Adipose tissue (tissue), 3 donors: ENCODE results near the gene TEAD4. TPM values are rescaled to one million over a fixed set of nuclear protein-coding genes. Genes with fewer than 3 reads are reported as not detected.

Experiments
- H3K27ac ChIP-seq: one replicate; pipeline ENCODE4 v1.5.1; 2013; ENCODE audit warnings: low read depth, low read length
- WGBS, 3 donors: extraction: QIAGEN DNeasy Blood & Tissue Kit; methylation state at CpG; one replicate each; pipeline ENCODE4 v1.1.7; 2013; 5-methylcytosine and 5-hydroxymethylcytosine counted together
- polyA plus RNA-seq, 3 donors: library from polyadenylated mRNA; stranded (reverse); fragments of 200-250 nt; gene quantifications; one replicate each; pipeline ENCODE4 v1.2.3, GENCODE V29; 2013
- donor health status: healthy with polysubstance abuse.
- donor health status: Bipolar disorder and iron deficiency.
- donor health status: healthy.

Gene TEAD4
- polyA plus RNA-seq, 3 donors: 11.8 to 46.5 (median 28.5) TPM

GRCh38 chr12:3038926-3039510 is 79.8 kb downstream of the TEAD4 start:
- H3K27ac ChIP-seq: no peak overlapping the region
- WGBS, 3 donors: 87 to 92% (median 88%) methylated on average over 11 of the region's 11 CpGs

GRCh38 chr12:3040026-3040656 is 80.9 kb downstream of the TEAD4 start:
- 90 to 93% (median 92%) methylated on average over 15 of the region's 15 CpGs for WGBS, 3 donors
- no peak overlapping the region for H3K27ac ChIP-seq

- WGBS, 3 donors: 87 to 90% (median 87%) methylated on average over 29 of the region's 29 CpGs
- H3K27ac ChIP-seq: no peak overlapping the region
These were observed 81.7 kb downstream of the TEAD4 start for GRCh38 chr12:3040663-3041544.

DNA sequence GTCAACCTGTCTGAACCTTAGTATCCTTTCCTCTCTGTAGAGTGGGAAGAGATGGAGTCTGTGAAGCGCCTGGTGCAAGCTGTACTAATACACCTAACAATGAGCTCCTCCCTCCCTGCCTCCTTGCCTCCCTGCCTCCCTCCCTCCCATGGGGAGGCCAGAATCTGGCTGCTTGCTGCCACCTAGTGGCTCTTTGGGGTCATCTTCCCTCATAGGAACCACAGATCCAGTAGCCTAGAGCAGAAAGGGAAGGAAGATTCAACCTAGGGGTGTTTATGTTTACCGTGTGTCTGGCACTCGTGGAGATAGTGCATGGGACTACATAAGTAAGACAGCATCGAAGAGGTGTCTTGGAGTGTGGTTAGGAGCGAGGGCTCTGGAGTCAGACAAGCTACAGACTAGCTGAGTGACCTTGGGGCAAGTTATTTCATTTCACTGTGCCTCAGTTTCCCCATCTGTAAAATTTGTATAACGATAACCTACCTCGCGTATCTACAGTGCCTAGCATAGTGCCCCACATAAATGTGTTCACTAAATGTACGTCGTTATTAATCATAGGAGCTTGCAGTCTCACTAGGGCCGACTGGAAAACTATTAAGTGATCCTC is 82.5 kb downstream of the TEAD4 start:
- no peak overlapping the region for H3K27ac ChIP-seq
- 65 to 70% (median 66%) methylated on average over 11 of the region's 11 CpGs for WGBS, 3 donors

GRCh38 chr12:3042394-3042793 is 83.2 kb downstream of the TEAD4 start:
- 39 to 50% (median 50%) methylated on average over 8 of the region's 8 CpGs for WGBS, 3 donors
- no peak overlapping the region for H3K27ac ChIP-seq

GRCh38 chr12:3042826-3043225 is 83.6 kb downstream of the TEAD4 start:
- 86 to 95% (median 93%) methylated on average over 4 of the region's 4 CpGs for WGBS, 3 donors
- no peak overlapping the region for H3K27ac ChIP-seq

GRCh38 chr12:3043406-3043805 is 84.2 kb downstream of the TEAD4 start:
- H3K27ac ChIP-seq: no peak overlapping the region
- 89 to 94% (median 90%) methylated on average over 7 of the region's 7 CpGs for WGBS, 3 donors

DNA sequence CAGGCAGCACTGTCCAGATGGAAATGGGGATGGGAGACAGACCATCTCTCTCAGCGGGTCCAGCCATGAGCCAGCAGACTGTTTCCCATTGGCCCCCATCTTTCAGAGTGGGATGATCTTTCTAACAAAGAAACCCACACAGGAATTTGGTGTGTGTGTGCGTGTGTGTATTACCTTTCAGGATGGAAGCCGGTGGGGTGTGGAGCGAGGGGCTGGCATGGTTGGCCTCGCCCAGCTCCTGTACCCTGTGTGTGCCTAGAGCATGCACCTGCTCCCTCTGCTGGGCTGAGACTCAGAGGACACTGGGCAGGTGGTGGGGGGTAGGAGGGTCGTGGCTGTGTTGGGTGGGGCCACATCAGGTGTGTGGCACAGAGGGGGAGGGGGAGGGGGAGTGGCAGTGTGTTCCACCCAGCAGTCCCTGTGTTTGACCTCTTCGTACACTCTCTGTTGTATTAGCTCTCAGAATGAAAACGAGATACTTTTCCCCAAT is 85.0 kb downstream of the TEAD4 start:
- no peak overlapping the region for H3K27ac ChIP-seq
- 78 to 82% (median 81%) methylated on average over 8 of the region's 8 CpGs for WGBS, 3 donors

DNA sequence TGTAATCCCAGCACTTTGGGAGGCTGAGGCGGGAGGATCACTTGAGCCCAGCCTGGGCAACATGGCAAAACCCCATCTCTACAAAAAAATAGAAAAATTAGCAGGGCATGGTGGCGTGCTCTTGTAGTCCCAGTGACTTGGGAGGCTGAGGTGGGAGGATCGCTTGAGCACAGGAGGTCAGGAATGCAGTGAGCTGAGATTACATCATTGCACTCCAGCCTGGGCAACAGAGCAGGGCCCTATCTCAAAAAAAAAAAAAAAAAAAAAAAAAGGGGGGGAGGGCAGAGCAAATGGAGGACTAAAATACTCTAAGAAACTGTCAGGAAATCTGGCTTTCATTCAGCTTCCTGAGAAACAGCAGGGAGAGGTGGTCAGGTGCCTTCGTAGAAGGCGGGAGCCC is 86.3 kb downstream of the TEAD4 start:
- H3K27ac ChIP-seq: no peak overlapping the region
- 76 to 95% (median 83%) methylated on average over 5 of the region's 5 CpGs for WGBS, 3 donors

- H3K27ac ChIP-seq: no peak overlapping the region
- 66 to 94% (median 88%) methylated on average over 6 to 7 of the region's 7 CpGs for WGBS, 3 donors
These were observed 86.8 kb downstream of the TEAD4 start for GRCh38 chr12:3045989-3046388.

- H3K27ac ChIP-seq: no peak overlapping the region
- WGBS, 3 donors: 75 to 85% (median 85%) methylated on average over 17 of the region's 17 CpGs
These were observed 87.4 kb downstream of the TEAD4 start for GRCh38 chr12:3046441-3047200.

GRCh38 chr12:3047961-3048360 is 88.8 kb downstream of the TEAD4 start:
- no peak overlapping the region for H3K27ac ChIP-seq

DNA sequence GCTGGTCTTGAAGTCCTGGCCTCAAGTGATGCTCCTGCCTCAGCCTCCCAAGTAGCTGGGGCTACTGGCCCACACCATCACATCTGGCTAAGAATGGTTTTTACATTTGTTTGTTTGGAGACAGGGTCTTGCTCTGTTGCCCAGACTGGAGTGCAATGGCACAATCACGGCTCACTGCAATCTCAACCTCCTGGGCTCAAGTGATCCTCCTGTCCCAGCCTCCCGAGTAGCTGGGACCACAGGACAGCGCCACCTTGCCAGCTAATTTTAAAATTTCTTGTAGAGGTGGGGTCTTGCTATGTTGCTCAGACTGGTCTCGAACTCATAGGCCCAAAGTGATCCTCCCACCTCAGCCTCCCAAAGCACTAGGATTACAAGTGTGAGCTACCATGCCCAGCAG is 89.3 kb downstream of the TEAD4 start:
- 97 to 98% (median 97%) methylated on average over 4 of the region's 4 CpGs for WGBS, 3 donors
- no peak overlapping the region for H3K27ac ChIP-seq

More at GRCh38 chr12:3047961-3048360, 88.8 kb downstream of the TEAD4 start:
- 47 to 60% (median 52%) methylated on average over 8 of the region's 8 CpGs for WGBS, 3 donors

DNA sequence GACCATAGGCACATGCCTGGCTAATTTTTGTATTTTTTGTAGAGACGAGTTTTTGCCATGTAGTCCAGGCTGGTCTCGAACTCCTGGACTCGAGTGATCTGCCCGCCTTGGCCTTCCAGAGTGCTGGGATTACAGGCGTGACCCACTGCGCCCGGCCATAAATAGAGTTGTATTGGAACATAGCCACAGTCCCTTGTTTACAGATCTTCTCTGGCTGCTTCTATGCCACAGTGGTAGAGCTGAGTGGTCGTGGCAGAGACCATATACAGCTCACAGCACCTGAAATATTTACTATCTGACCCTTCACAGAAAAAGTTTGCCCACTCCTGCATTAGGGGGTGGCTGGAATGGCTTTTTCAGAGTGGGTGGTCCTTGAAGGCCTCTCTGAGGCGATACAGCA is 90.0 kb downstream of the TEAD4 start:
- 77 to 89% (median 85%) methylated on average over 9 of the region's 9 CpGs for WGBS, 3 donors
- H3K27ac ChIP-seq: no peak overlapping the region

DNA sequence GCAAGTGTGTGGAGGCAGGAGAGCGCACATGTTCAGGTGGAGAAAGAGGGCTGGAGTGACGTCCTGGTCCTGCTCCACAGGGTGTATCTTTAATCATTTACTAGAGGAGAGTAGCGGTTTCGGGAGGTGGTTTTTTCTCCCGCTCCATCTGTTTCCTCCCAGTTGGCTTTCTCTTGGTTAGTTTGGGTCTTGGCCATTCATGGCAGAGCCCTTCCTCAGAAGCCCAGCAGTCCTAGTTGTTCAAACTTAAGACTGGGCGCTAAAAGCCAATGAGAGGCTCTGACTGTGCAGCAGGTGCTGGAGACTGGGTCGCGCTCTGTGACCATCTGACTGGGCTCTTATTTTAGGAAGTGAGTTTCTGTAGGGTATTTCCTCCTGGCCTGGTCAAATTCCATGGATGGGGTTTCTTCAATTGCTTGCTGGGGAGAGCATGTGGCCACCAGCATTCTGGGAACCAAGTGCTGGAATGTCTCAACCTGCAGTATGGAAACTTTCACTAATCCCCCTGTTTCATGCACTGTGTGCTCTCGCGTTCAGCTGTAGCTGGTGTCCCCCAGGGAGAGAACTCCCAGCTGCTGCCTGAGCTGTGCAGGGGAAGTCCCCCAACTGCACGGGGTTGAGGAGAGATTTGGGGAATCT is 90.5 kb downstream of the TEAD4 start:
- WGBS, 3 donors: 62 to 68% (median 65%) methylated on average over 11 of the region's 11 CpGs
- H3K27ac ChIP-seq: no peak overlapping the region

DNA sequence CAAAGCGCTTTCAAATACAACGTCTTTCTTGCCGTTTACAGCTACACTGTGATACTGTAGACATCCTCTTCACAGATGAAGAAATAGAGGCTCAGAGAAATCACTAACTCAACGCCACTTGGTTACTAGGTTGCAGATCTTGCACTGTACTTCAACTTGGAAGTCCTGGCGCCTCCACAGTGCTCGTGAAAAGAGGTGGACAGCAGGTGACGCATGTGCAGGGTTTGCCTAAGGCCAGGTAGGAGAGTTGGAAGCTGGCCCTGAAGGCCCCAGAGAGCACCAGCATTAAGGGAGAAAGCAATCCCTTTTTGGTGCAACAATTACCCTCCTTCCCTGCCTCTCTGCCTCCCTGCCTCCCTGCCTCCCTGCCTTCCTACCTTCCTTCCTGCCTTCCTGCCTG is 95.2 kb downstream of the TEAD4 start:
- 81 to 89% (median 86%) methylated on average over 7 of the region's 7 CpGs for WGBS, 3 donors
- no peak overlapping the region for H3K27ac ChIP-seq

GRCh38 chr12:3055026-3055703 is 96.0 kb downstream of the TEAD4 start:
- no peak overlapping the region for H3K27ac ChIP-seq
- 46 to 69% (median 54%) methylated on average over 12 of the region's 12 CpGs for WGBS, 3 donors
